T1000 (cell line): ENCODE results near the gene SLFN5.
"Not testable (repeated sequence)": the region's sequence is repeated elsewhere in the genome, so short reads cannot be mapped to it uniquely, and the experiment has no call there.

Source experiments
- DNase-seq: peaks from one replicate; lab custom pipeline; 2025; ENCODE audit warnings: mixed read lengths; lab: John Stamatoyannopoulos, UW

SLFN5 gene

GRCh38 chr17:35242158-35242804 is 591 bp upstream of the SLFN5 start:
- DNase-seq, result no peak

GRCh38 chr17:35243561-35244340 is 879 bp downstream of the SLFN5 start:
- peak; percentile 11 for DNase-seq

GRCh38 chr17:35244341-35245195 is 1.7 kb downstream of the SLFN5 start:
- peak; percentile 75 for DNase-seq

GRCh38 chr17:35245196-35245486 is 2.3 kb downstream of the SLFN5 start:
- no peak for DNase-seq

- DNase-seq, result no peak
Measured at GRCh38 chr17:35252651-35253050, 9.8 kb downstream of the SLFN5 start.

- peak; percentile 56 for DNase-seq
Measured at GRCh38 chr17:35254107-35254773, 11.4 kb downstream of the SLFN5 start.

GRCh38 chr17:35255316-35255715 is 12.4 kb downstream of the SLFN5 start:
- no peak for DNase-seq

GRCh38 chr17:35256629-35257028 is 13.8 kb downstream of the SLFN5 start:
- no peak for DNase-seq

- DNase-seq, result peak; percentile 18
Measured at GRCh38 chr17:35257208-35257659, 14.4 kb downstream of the SLFN5 start.

- DNase-seq, result no peak
Measured at GRCh38 chr17:35259001-35259400, 16.1 kb downstream of the SLFN5 start.

GRCh38 chr17:35265071-35265470 is 22.2 kb downstream of the SLFN5 start:
- DNase-seq, result no peak

GRCh38 chr17:35265566-35266141 is 22.8 kb downstream of the SLFN5 start:
- DNase-seq, result no peak

GRCh38 chr17:35274167-35275066 is 31.5 kb downstream of the SLFN5 start:
- not testable (repeated sequence) for DNase-seq

- DNase-seq, result not testable (repeated sequence)
Measured at GRCh38 chr17:35278454-35278853, 35.6 kb downstream of the SLFN5 start.

GRCh38 chr17:35278876-35279275 is 36.0 kb downstream of the SLFN5 start:
- DNase-seq, result not testable (repeated sequence)

GRCh38 chr17:35283767-35284166 is 40.9 kb downstream of the SLFN5 start:
- no peak for DNase-seq

GRCh38 chr17:35284955-35285354 is 42.1 kb downstream of the SLFN5 start:
- DNase-seq, result no peak

- no peak for DNase-seq
Measured at GRCh38 chr17:35286120-35286781, 43.4 kb downstream of the SLFN5 start.

GRCh38 chr17:35287286-35287811 is 44.5 kb downstream of the SLFN5 start:
- DNase-seq, result no peak

- no peak for DNase-seq
Measured at GRCh38 chr17:35289222-35289621, 46.4 kb downstream of the SLFN5 start.
